ENCODE measurements around the gene MFNG. TPM values are rescaled to one million over a fixed set of nuclear protein-coding genes. Genes with fewer than 3 reads are reported as not detected.

Gene MFNG
- total RNA-seq, 2 donors from 2014 or later = 135 to 338 TPM

- H3K27ac Mint-ChIP-seq = no peak overlapping the region
- no peak for DNase-seq (ENCODE audit: low spot score)
- ATAC-seq = no peak
- no peak overlapping the region for H3K4me3 Mint-ChIP-seq
- H3K4me1 Mint-ChIP-seq (ENCODE audit: low read depth in 2 of 2) = peaks cover 6 to 17% of the 10 kb centered on the region in 2 donors
- H3K27me3 Mint-ChIP-seq = no peaks in the 10 kb centered on the region
- H3K36me3 Mint-ChIP-seq = peaks cover 14% of the 10 kb centered on the region
- H3K9me3 Mint-ChIP-seq = no peaks in the 10 kb centered on the region
Observed at GRCh38 chr22:37467391-37467955, 18.7 kb downstream of the MFNG start.

- Mint-ChIP-seq H3K4me1 (ENCODE audit: low read depth in 2 of 2) (peaks cover 6 to 10% of the 10 kb centered on the region in 2 donors), H3K9me3 (no peaks in the 10 kb centered on the region), H3K36me3 (peaks cover 8% of the 10 kb centered on the region), H3K27ac (peak overlapping the region in 1 of 2 donors; percentile 67), H3K4me3 (no peak overlapping the region), H3K27me3 (no peaks in the 10 kb centered on the region)
- ATAC-seq = no peak
- no peak for DNase-seq (ENCODE audit: low spot score)
Observed at GRCh38 chr22:37464181-37464580, 22.0 kb downstream of the MFNG start.

GRCh38 chr22:37462983-37463382 lies 23.2 kb downstream of the MFNG start:
- ATAC-seq = no peak
- H3K27me3 Mint-ChIP-seq = no peaks in the 10 kb centered on the region
- no peak for DNase-seq (ENCODE audit: low spot score)
- H3K4me1 Mint-ChIP-seq (ENCODE audit: low read depth in 2 of 2) = peaks cover 6 to 10% of the 10 kb centered on the region in 2 donors
- H3K4me3 Mint-ChIP-seq = no peak overlapping the region
- H3K9me3 Mint-ChIP-seq = no peaks in the 10 kb centered on the region
- H3K27ac Mint-ChIP-seq = no peak overlapping the region
- peaks cover 8% of the 10 kb centered on the region for H3K36me3 Mint-ChIP-seq

GRCh38 chr22:37462436-37462835 lies 23.7 kb downstream of the MFNG start:
- Mint-ChIP-seq H3K4me1 (ENCODE audit: low read depth in 2 of 2) (peaks cover 8 to 12% of the 10 kb centered on the region in 2 donors), H3K27ac (no peak overlapping the region), H3K4me3 (no peak overlapping the region), H3K27me3 (no peaks in the 10 kb centered on the region), H3K36me3 (peaks cover 8% of the 10 kb centered on the region), H3K9me3 (no peaks in the 10 kb centered on the region)
- no peak for DNase-seq (ENCODE audit: low spot score)
- peak in 1 of 2 donors; percentile 22 for ATAC-seq

- Mint-ChIP-seq H3K9me3 (no peaks in the 10 kb centered on the region), H3K4me1 (ENCODE audit: low read depth in 2 of 2) (peaks cover 10 to 15% of the 10 kb centered on the region in 2 donors), H3K27ac (no peak overlapping the region), H3K36me3 (peaks cover 8% of the 10 kb centered on the region), H3K4me3 (no peak overlapping the region), H3K27me3 (no peaks in the 10 kb centered on the region)
- no peak for DNase-seq (ENCODE audit: low spot score)
- no peak for ATAC-seq
Observed at GRCh38 chr22:37461961-37462360, 24.2 kb downstream of the MFNG start.

- no peak overlapping the region for H3K4me3 Mint-ChIP-seq
- DNase-seq (ENCODE audit: low spot score) (no peak), ATAC-seq (no peak)
- no peaks in the 10 kb centered on the region for H3K27me3 Mint-ChIP-seq
- no peaks in the 10 kb centered on the region for H3K9me3 Mint-ChIP-seq
- no peak overlapping the region for H3K27ac Mint-ChIP-seq
- peaks cover 7% of the 10 kb centered on the region for H3K36me3 Mint-ChIP-seq
- H3K4me1 Mint-ChIP-seq (ENCODE audit: low read depth in 2 of 2) = peaks cover 10 to 15% of the 10 kb centered on the region in 2 donors
Observed at GRCh38 chr22:37460684-37461083, 25.5 kb downstream of the MFNG start.

- H3K27me3 Mint-ChIP-seq = no peaks in the 10 kb centered on the region
- ATAC-seq = no peak
- no peak overlapping the region for H3K4me3 Mint-ChIP-seq
Observed at GRCh38 chr22:37459206-37459605, 27.0 kb downstream of the MFNG start.

GRCh38 chr22:37457093-37457893 lies 28.9 kb downstream of the MFNG start:
- H3K27me3 Mint-ChIP-seq = no peaks in the 10 kb centered on the region

More at GRCh38 chr22:37459206-37459605, 27.0 kb downstream of the MFNG start:
- peaks cover 7 to 11% of the 10 kb centered on the region in 2 donors for H3K4me1 Mint-ChIP-seq (ENCODE audit: low read depth in 2 of 2)
- H3K9me3 Mint-ChIP-seq = no peaks in the 10 kb centered on the region
- no peak for DNase-seq (ENCODE audit: low spot score)
- H3K36me3 Mint-ChIP-seq = no peaks in the 10 kb centered on the region
- H3K27ac Mint-ChIP-seq = no peak overlapping the region

GRCh38 chr22:37456346-37456745 lies 29.8 kb downstream of the MFNG start:
- H3K27ac Mint-ChIP-seq = no peak overlapping the region
- H3K9me3 Mint-ChIP-seq = no peaks in the 10 kb centered on the region
- H3K4me1 Mint-ChIP-seq (ENCODE audit: low read depth in 2 of 2) = peaks cover 4 to 11% of the 10 kb centered on the region in 2 donors
- no peak overlapping the region for H3K4me3 Mint-ChIP-seq
- no peaks in the 10 kb centered on the region for H3K36me3 Mint-ChIP-seq
- ATAC-seq (no peak), DNase-seq (ENCODE audit: low spot score) (no peak)
- no peaks in the 10 kb centered on the region for H3K27me3 Mint-ChIP-seq

More at GRCh38 chr22:37457093-37457893, 28.9 kb downstream of the MFNG start:
- ATAC-seq (peak; percentile 89 to 90), DNase-seq (ENCODE audit: low spot score) (peak; percentile 66)
- Mint-ChIP-seq H3K4me3 (no peak overlapping the region), H3K36me3 (no peaks in the 10 kb centered on the region), H3K9me3 (no peaks in the 10 kb centered on the region), H3K27ac (peak overlapping the region in 1 of 2 donors; percentile 40), H3K4me1 (ENCODE audit: low read depth in 2 of 2) (peaks cover 4 to 11% of the 10 kb centered on the region in 2 donors)

DNA sequence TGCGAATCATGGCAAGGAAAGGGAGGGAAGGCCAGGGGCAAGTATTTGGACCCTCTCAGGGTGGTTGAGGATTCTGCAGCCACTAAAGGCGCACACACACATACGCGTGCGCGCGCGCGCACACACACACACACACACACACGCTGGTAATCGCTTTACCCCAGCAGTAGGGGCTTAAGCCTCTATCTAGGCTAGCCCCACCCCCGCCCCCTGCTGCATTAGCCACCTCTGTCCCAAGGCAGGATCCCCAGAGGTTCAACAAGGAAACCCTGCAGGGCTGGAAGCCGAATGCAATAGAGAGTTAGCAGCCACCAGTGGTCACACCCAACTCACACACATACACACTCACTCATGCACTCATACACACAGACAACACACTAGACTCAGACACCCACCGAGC lies 30.3 kb downstream of the MFNG start:
- Mint-ChIP-seq H3K27ac (no peak overlapping the region), H3K4me1 (ENCODE audit: low read depth in 2 of 2) (peaks cover 4 to 11% of the 10 kb centered on the region in 2 donors), H3K27me3 (no peaks in the 10 kb centered on the region), H3K9me3 (no peaks in the 10 kb centered on the region), H3K4me3 (no peak overlapping the region), H3K36me3 (no peaks in the 10 kb centered on the region)
- ATAC-seq (no peak), DNase-seq (ENCODE audit: low spot score) (no peak)

DNA sequence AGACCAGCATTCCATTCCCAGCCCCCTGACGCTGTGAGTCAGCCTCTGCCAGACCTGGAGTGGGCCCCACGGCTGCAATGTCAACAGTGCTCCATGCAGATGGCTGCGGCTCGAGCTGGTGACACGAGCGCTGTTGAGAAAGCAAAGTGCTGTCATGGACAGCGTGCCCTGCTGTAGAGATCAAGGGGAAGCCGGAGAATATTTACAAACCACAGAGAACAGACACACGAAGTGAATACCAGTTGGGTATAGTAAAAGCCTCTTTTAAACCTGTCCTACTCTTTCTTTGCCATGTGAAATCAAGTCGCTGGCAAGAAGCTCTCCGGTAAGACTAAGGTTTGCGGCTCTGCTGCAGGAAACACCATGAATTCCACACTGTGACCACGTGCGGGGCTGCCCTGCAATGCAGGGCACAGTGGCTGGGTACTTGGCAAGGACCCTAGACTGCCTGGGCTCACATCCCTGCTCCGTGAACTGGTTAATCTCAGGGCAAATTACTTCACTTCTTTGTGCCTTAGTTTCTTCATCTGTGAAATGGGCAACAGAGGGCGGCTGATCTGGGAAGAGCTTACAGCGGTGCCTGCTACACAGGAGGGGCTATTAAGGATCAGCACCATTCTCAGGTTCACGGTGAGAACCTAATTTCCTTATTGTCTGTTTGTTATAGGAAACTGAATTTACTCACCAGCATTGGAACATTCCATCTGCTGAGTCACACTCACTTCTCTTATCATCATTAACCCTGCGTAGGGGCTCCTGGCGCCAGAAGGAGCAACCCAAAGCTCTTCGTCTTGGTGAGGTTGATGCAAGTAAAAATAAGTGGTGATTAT lies 31.1 kb downstream of the MFNG start:
- H3K9me3 Mint-ChIP-seq = no peaks in the 10 kb centered on the region
- no peaks in the 10 kb centered on the region for H3K27me3 Mint-ChIP-seq
- peaks cover 4 to 11% of the 10 kb centered on the region in 2 donors for H3K4me1 Mint-ChIP-seq (ENCODE audit: low read depth in 2 of 2)
- no peak for ATAC-seq
- H3K4me3 Mint-ChIP-seq = no peak overlapping the region
- no peak for DNase-seq (ENCODE audit: low spot score)
- no peaks in the 10 kb centered on the region for H3K36me3 Mint-ChIP-seq
- no peak overlapping the region for H3K27ac Mint-ChIP-seq

- ATAC-seq (no peak), DNase-seq (ENCODE audit: low spot score) (no peak)
- Mint-ChIP-seq H3K27ac (no peak overlapping the region), H3K9me3 (no peaks in the 10 kb centered on the region), H3K27me3 (no peaks in the 10 kb centered on the region), H3K36me3 (no peaks in the 10 kb centered on the region), H3K4me3 (no peak overlapping the region), H3K4me1 (ENCODE audit: low read depth in 2 of 2) (peaks cover 4 to 11% of the 10 kb centered on the region in 2 donors)
Observed at GRCh38 chr22:37453696-37454095, 32.5 kb downstream of the MFNG start.

- Mint-ChIP-seq H3K36me3 (no peaks in the 10 kb centered on the region), H3K4me3 (no peak overlapping the region), H3K27ac (no peak overlapping the region), H3K4me1 (ENCODE audit: low read depth in 2 of 2) (peaks cover 0 to 7% of the 10 kb centered on the region in 2 donors), H3K27me3 (no peaks in the 10 kb centered on the region), H3K9me3 (no peaks in the 10 kb centered on the region)
- ATAC-seq (no peak), DNase-seq (ENCODE audit: low spot score) (no peak)
Observed at GRCh38 chr22:37451218-37451617, 35.0 kb downstream of the MFNG start.

Data from natural killer cell treated with Interleukin-12 subunit alpha and Interleukin-12 subunit beta and Interleukin-15 and Interleukin-18, amount 100 ng/mL, for 72 hours (primary cell).